ELF-1 (cell line): ENCODE measurements around the gene TKTL2.
"Not testable (repeated sequence)": the region's sequence is repeated elsewhere in the genome, so short reads cannot be mapped to it uniquely, and the experiment has no call there.

ENCODE experiments used
- DNase-seq: peaks from one replicate; pipeline ENCODE4 v3.0.0-alpha.2; 2016; ENCODE audit warnings: low read depth, low spot score

Gene TKTL2

DNA sequence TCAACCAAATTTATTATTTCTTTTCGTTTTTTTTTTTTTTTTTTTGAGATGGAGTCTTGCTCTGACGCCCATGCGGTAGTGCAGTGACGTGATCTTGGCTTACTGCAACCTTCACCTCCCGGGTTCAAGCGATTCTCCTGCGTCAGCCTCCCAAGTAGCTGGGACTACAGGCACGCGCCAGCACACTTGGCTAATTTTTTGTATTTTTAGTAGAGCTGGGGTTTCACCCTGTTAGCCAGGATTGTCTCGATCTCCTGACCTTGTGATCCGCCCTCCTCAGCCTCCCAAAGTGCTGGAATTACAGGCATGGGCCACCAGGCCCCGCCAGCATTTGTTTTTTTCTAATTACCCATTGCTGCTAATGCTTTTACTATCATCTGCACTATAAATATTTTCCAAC, 26.5 kb downstream of the TKTL2 start:
- DNase-seq: not testable (repeated sequence)

DNA sequence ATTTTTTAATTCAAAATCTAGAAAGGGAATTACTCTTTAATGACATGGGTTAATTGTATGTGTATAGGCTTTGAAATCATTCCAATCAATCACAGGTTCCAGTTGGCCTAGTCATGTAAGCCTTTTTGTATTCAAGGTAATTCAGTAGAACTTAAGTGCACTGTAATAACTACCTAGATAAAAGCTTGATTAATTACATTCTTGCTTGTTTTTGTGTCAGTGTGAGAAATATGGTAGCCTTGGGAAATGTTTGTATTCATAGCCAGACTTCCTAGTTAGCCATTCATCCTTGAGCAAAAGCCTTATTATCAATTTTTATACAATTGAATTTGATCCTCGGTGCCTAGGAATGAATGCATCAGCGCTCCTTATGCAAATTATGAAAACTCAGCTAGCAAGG, 33.5 kb downstream of the TKTL2 start:
- no peak for DNase-seq
